ENCODE results near the gene POLR2C.

GRCh38 chr16:57435838-57436237 is 26.6 kb upstream of the POLR2C start:
- TF ChIP-seq POLR2A (IDR thresholded peaks at IDR 0.05; ENCODE audit: low read depth, low read length) (no peak), POLR2AphosphoS5 (IDR thresholded peaks at IDR 0.05; ENCODE audit: low read depth, low read length) (no peak)

Measured in GM12892 (cell line).